Esophagus muscularis mucosa (tissue), 4 donors: ENCODE measurements around the gene NFYA. TPM values are rescaled to one million over a fixed set of nuclear protein-coding genes. Genes with fewer than 3 reads are reported as not detected.

ENCODE experiments used
- DNase-seq: peaks from one replicate; pipeline ENCODE4 v3.0.0-alpha.2; 2017; ENCODE audit errors: extremely low spot score
- H3K27ac ChIP-seq, 4 donors: fragments of 200-600 bp; sonication (generic); replicated peaks in 1 of 4; 1 replicate in 3 of 4; 2 replicates in 1 of 4; pipeline ENCODE4 v1.5.1; 2016 to 2019; ENCODE audit warnings: mild to moderate bottlenecking in 1 of 4
- H3K27me3 ChIP-seq, 4 donors: fragments of 200-600 bp; sonication (generic); one replicate each; pipeline versions ENCODE4 v1.5.1 to v1.6.0; 2016 to 2019
- H3K36me3 ChIP-seq, 4 donors: fragments of 200-600 bp; sonication (generic); one replicate each; pipeline ENCODE4 v1.5.1; 2016 to 2019
- H3K4me1 ChIP-seq, 4 donors: fragments of 200-600 bp; sonication (generic); one replicate each; pipeline ENCODE4 v1.5.1; 2016 to 2019
- H3K4me3 ChIP-seq, 4 donors: fragments of 200-600 bp; sonication (generic); 1 replicate in 2 of 4; 2 replicates in 2 of 4; pipeline ENCODE4 v1.5.1; 2016 to 2019; ENCODE audit warnings: mild to moderate bottlenecking in 4 of 4, moderate library complexity in 1 of 4
- H3K9me3 ChIP-seq, 4 donors: fragments of 200-600 bp; sonication (generic); 1 replicate in 3 of 4; 2 replicates in 1 of 4; pipeline ENCODE4 v1.5.1; 2016 to 2019
- CTCF ChIP-seq, 3 experiments: fragments of 200-600 bp in 2 of 3; fragments of 450-650 bp in 1 of 3; sonication (generic) in 2 of 3; IDR thresholded peaks; one replicate each; pipeline ENCODE4 v1.5.1; 2017 to 2019; ENCODE audit warnings: antibody characterized with exemption in 3 of 3, mild to moderate bottlenecking in 2 of 3, moderate library complexity in 1 of 3
- EP300 ChIP-seq: sonication (generic); formaldehyde crosslinking; IDR thresholded peaks from one replicate; pipeline ENCODE4 v1.6.1; 2017; ENCODE audit warnings: antibody characterized with exemption
- POLR2A ChIP-seq: fragments of 450-650 bp; IDR thresholded peaks from one replicate; pipeline ENCODE4 v1.6.1; 2017; ENCODE audit warnings: antibody characterized with exemption, moderate library complexity, mild to moderate bottlenecking, low read depth
- POLR2AphosphoS5 ChIP-seq, 2 donors: sonication (generic); formaldehyde crosslinking; IDR thresholded peaks; one replicate each; pipeline ENCODE4 v1.6.1; 2017; ENCODE audit warnings: antibody characterized with exemption in 2 of 2
- WGBS: methylation state at CpG from one replicate; pipeline ENCODE4 v1.1.5; 2018; 5-methylcytosine and 5-hydroxymethylcytosine counted together
- intact Hi-C: fragments of 100-400 bp; cut with DNase I; formaldehyde crosslinking; loops from one replicate; pipeline ENCODE4 v1.15.1; 2023
- total RNA-seq, 4 donors: library from RNA; depleted of rRNA; stranded (reverse); fragments of >200 nt; gene quantifications; one replicate each; pipeline versions ENCODE4 v1.1.0 to v1.2.1, GENCODE V29; 2016

NFYA gene
- total RNA-seq, 4 donors from 2014 or later: 9.1 to 11.4 (median 10.5) TPM

GRCh38 chr6:41045664-41046063 is 27.1 kb upstream of the NFYA start:
- DNase-seq: no peak

GRCh38 chr6:41046084-41046483 is 26.7 kb upstream of the NFYA start:
- 88% methylated on average over 1 of the region's 1 CpG for WGBS
- intact Hi-C loops: no loop called here

More at GRCh38 chr6:41045664-41046063, 27.1 kb upstream of the NFYA start:
- Histone ChIP-seq H3K27ac (no peak overlapping the region), H3K27me3 (no peaks in the 10 kb centered on the region), H3K4me3 (no peak overlapping the region), H3K9me3 (no peaks in the 10 kb centered on the region), H3K36me3 (no peaks in the 10 kb centered on the region), H3K4me1 (peaks cover 0 to 20% (median 9%) of the 10 kb centered on the region in 4 donors)
- intact Hi-C loops: no loop called here
- 73% methylated on average over 5 of the region's 5 CpGs for WGBS
- TF ChIP-seq POLR2A (no peak), POLR2AphosphoS5 (IDR thresholded peaks at IDR 0.05) (no peak), CTCF (IDR thresholded peaks at IDR 0.05) (no peak), EP300 (no peak)

GRCh38 chr6:41047306-41047705 is 25.5 kb upstream of the NFYA start:
- no peak for TF ChIP-seq POLR2A
- TF ChIP-seq EP300: no peak
- no peak for TF ChIP-seq CTCF (IDR thresholded peaks at IDR 0.05)
- no peak for TF ChIP-seq POLR2AphosphoS5 (IDR thresholded peaks at IDR 0.05)
- no peaks in the 10 kb centered on the region for H3K36me3 ChIP-seq
- WGBS: 94% methylated on average over 2 of the region's 2 CpGs

More at GRCh38 chr6:41046084-41046483, 26.7 kb upstream of the NFYA start:
- no peak overlapping the region for H3K4me3 ChIP-seq
- no peaks in the 10 kb centered on the region for H3K9me3 ChIP-seq
- no peak for TF ChIP-seq POLR2AphosphoS5 (IDR thresholded peaks at IDR 0.05)
- TF ChIP-seq POLR2A: no peak
- no peak for TF ChIP-seq CTCF (IDR thresholded peaks at IDR 0.05)
- no peak for TF ChIP-seq EP300
- no peak overlapping the region for H3K27ac ChIP-seq
- H3K36me3 ChIP-seq: no peaks in the 10 kb centered on the region
- H3K4me1 ChIP-seq: peaks cover 0 to 20% (median 9%) of the 10 kb centered on the region in 4 donors
- no peak for DNase-seq
- H3K27me3 ChIP-seq: no peaks in the 10 kb centered on the region

GRCh38 chr6:41047745-41048732 is 24.7 kb upstream of the NFYA start:
- 61% methylated on average over 9 of the region's 9 CpGs for WGBS
- TF ChIP-seq POLR2A (no peak), POLR2AphosphoS5 (IDR thresholded peaks at IDR 0.05) (no peak), CTCF (IDR thresholded peaks at IDR 0.05) (no peak), EP300 (no peak)

More at GRCh38 chr6:41047306-41047705, 25.5 kb upstream of the NFYA start:
- H3K9me3 ChIP-seq: no peaks in the 10 kb centered on the region
- H3K4me1 ChIP-seq: peaks cover 7 to 27% (median 12%) of the 10 kb centered on the region in 4 donors
- no peaks in the 10 kb centered on the region for H3K27me3 ChIP-seq
- no peak for DNase-seq
- intact Hi-C loops: no loop called here
- H3K4me3 ChIP-seq: no peak overlapping the region
- no peak overlapping the region for H3K27ac ChIP-seq

More at GRCh38 chr6:41047745-41048732, 24.7 kb upstream of the NFYA start:
- Histone ChIP-seq H3K36me3 (no peaks in the 10 kb centered on the region), H3K9me3 (no peaks in the 10 kb centered on the region), H3K27ac (no peak overlapping the region), H3K4me1 (peaks cover 14 to 32% (median 18%) of the 10 kb centered on the region in 4 donors), H3K4me3 (no peak overlapping the region), H3K27me3 (no peaks in the 10 kb centered on the region)
- no peak for DNase-seq
- intact Hi-C loops: no loop called here
